H1 (cell line): ENCODE data around the gene TRIM67. TPM values are rescaled to one million over a fixed set of nuclear protein-coding genes. Genes with fewer than 3 reads are reported as not detected.

ENCODE experiments used
- CTCF ChIA-PET: fragments of 300-600 bp; sonication (Branson Sonifier 250); formaldehyde crosslinking; loops from one replicate; lab custom pipeline; 2021; ENCODE audit not compliant: partially characterized antibody; lab: Charles Lee
- POLR2A ChIA-PET: fragments of 300-600 bp; sonication (Branson Sonifier 250); formaldehyde crosslinking; loops from one replicate; lab custom pipeline; 2021; ENCODE audit warnings: inconsistent platforms; ENCODE audit not compliant: partially characterized antibody; lab: Charles Lee
- DNase-seq, 2 experiments: peaks; one replicate each; pipeline versions ENCODE4 v3.0.0 to v3.0.0-alpha.2; 2010 to 2022; ENCODE audit warnings: low spot score in 2 of 2, low read depth in 1 of 2, mixed read lengths in 1 of 2
- FAIRE-seq: peaks from 2 replicates; lab custom pipeline; 2011; peaks lifted over from hg19 to GRCh38; lab: Jason Lieb, UNC
- H2AFZ ChIP-seq: 2 replicates; pipeline ENCODE4 v1.8.1; 2012; ENCODE audit warnings: low read length, inconsistent platforms
- H2AK5ac ChIP-seq: 2 replicates; pipeline ENCODE4 v1.6.1; 2013; ENCODE audit warnings: low read depth, low read length
- H2BK120ac ChIP-seq: replicated peaks from 2 replicates; pipeline ENCODE3; 2013; ENCODE audit warnings: low read depth, low read length, inconsistent platforms
- H2BK12ac ChIP-seq: 2 replicates; pipeline ENCODE4 v1.6.1; 2013; ENCODE audit warnings: low read depth, low read length
- H2BK15ac ChIP-seq: 2 replicates; pipeline ENCODE4 v1.6.1; 2013; ENCODE audit warnings: low read length
- H2BK20ac ChIP-seq: 2 replicates; pipeline ENCODE4 v1.6.1; 2013; ENCODE audit warnings: low read length
- H2BK5ac ChIP-seq: 2 replicates; pipeline ENCODE4 v1.6.1; 2013; ENCODE audit warnings: low read depth, low read length
- H3K14ac ChIP-seq: 2 replicates; pipeline ENCODE4 v1.6.1; 2013; ENCODE audit warnings: inconsistent platforms; ENCODE audit not compliant: insufficient read length
- H3K18ac ChIP-seq: 2 replicates; pipeline ENCODE4 v1.6.1; 2013; ENCODE audit warnings: low read length; ENCODE audit errors: extremely low read depth
- H3K23ac ChIP-seq: 2 replicates; pipeline ENCODE4 v1.6.1; 2013; ENCODE audit warnings: inconsistent platforms; ENCODE audit not compliant: insufficient read length
- H3K23me2 ChIP-seq: 2 replicates; pipeline ENCODE4 v1.6.1; 2013; ENCODE audit warnings: low read depth, low read length
- H3K27ac ChIP-seq: 2 replicates; pipeline ENCODE4 v1.6.1; 2011; ENCODE audit warnings: low read depth, low read length, inconsistent platforms
- H3K27me3 ChIP-seq, 4 experiments: replicated peaks in 1 of 4; 1 replicate in 1 of 4; 2 replicates in 3 of 4; pipeline versions ENCODE4 v1.6.1 to v1.8.1; 2011 to 2013; ENCODE audit warnings: low read length in 3 of 4, mild to moderate bottlenecking in 3 of 4, inconsistent platforms in 2 of 4, mixed read lengths in 2 of 4, moderate library complexity in 1 of 4; ENCODE audit not compliant: control insufficient read depth in 3 of 4, insufficient read depth in 3 of 4; ENCODE audit errors: extremely low read depth in 1 of 4
- H3K36me3 ChIP-seq, 4 experiments: 2 replicates each; pipeline versions ENCODE4 v1.6.1 to v1.8.1; 2011 to 2013; ENCODE audit warnings: mild to moderate bottlenecking in 4 of 4, low read length in 3 of 4, moderate library complexity in 2 of 4, control low read depth in 1 of 4, inconsistent platforms in 1 of 4; ENCODE audit not compliant: insufficient read depth in 4 of 4, control insufficient read depth in 2 of 4
- H3K4ac ChIP-seq: replicated peaks from 2 replicates; pipeline ENCODE3; 2013; ENCODE audit warnings: low read length, low read depth, mixed read lengths, inconsistent platforms; ENCODE audit not compliant: insufficient read length
- H3K4me1 ChIP-seq, 4 experiments: replicated peaks in 1 of 4; 1 replicate in 1 of 4; 2 replicates in 3 of 4; pipeline versions ENCODE4 v1.6.1 to v1.8.1; 2011 to 2013; ENCODE audit warnings: low read length in 3 of 4, inconsistent platforms in 2 of 4, mixed read lengths in 1 of 4; ENCODE audit not compliant: insufficient read depth in 4 of 4, control insufficient read depth in 3 of 4
- H3K4me2 ChIP-seq, 2 experiments: 2 replicates each; pipeline versions ENCODE4 v1.6.1 to v1.8.1; 2011 to 2013; ENCODE audit warnings: low read depth in 2 of 2, low read length in 2 of 2, control low read depth in 1 of 2, inconsistent platforms in 1 of 2, mild to moderate bottlenecking in 1 of 2; ENCODE audit not compliant: insufficient read depth in 1 of 2
- H3K4me3 ChIP-seq, 4 experiments: fragments of 200-600, 300-600 bp in 1 of 4; sonication (generic), shearing (Covaris generic), sonication (Bioruptor Twin) in 1 of 4; 2 replicates each; pipeline versions ENCODE4 v1.5.1 to v1.8.1; 2011 to 2016; ENCODE audit warnings: low read length in 4 of 4, low read depth in 3 of 4, control low read depth in 2 of 4, inconsistent platforms in 2 of 4, mild to moderate bottlenecking in 2 of 4, mixed read lengths in 1 of 4, moderate library complexity in 1 of 4; ENCODE audit not compliant: insufficient read depth in 2 of 4; ENCODE audit errors: extremely low read depth in 1 of 4
- H3K56ac ChIP-seq: replicated peaks from 2 replicates; pipeline ENCODE3; 2013; ENCODE audit warnings: low read depth, mild to moderate bottlenecking, mixed read lengths, low read length, inconsistent platforms; ENCODE audit not compliant: insufficient read length
- H3K79me1 ChIP-seq: 2 replicates; pipeline ENCODE4 v1.6.1; 2013; ENCODE audit warnings: low read depth, low read length, control low read depth
- H3K79me2 ChIP-seq, 2 experiments: 2 replicates each; pipeline versions ENCODE4 v1.6.1 to v1.8.1; 2012 to 2013; ENCODE audit warnings: low read length in 2 of 2, mild to moderate bottlenecking in 2 of 2, inconsistent platforms in 1 of 2; ENCODE audit not compliant: insufficient read depth in 2 of 2, control insufficient read depth in 1 of 2
- H3K9ac ChIP-seq, 4 experiments: replicated peaks in 1 of 4; 1 replicate in 1 of 4; 2 replicates in 3 of 4; pipeline versions ENCODE4 v1.6.1 to v1.8.1; 2011 to 2013; ENCODE audit warnings: low read depth in 3 of 4, low read length in 3 of 4, control low read depth in 2 of 4, mild to moderate bottlenecking in 2 of 4, moderate library complexity in 2 of 4, inconsistent platforms in 1 of 4; ENCODE audit errors: extremely low read depth in 1 of 4
- H3K9me3 ChIP-seq, 2 experiments: 2 replicates each; pipeline versions ENCODE4 v1.6.1 to v1.8.1; 2012 to 2013; ENCODE audit warnings: mild to moderate bottlenecking in 2 of 2, moderate library complexity in 2 of 2, control low read depth in 1 of 2, inconsistent platforms in 1 of 2, low read depth in 1 of 2, low read length in 1 of 2, mixed read lengths in 1 of 2; ENCODE audit not compliant: insufficient read depth in 2 of 2
- H4K20me1 ChIP-seq, 2 experiments: replicated peaks in 1 of 2; 2 replicates each; pipeline versions ENCODE3 to v1.8.1; 2011 to 2013; ENCODE audit warnings: inconsistent platforms in 2 of 2, low read length in 2 of 2, mild to moderate bottlenecking in 1 of 2; ENCODE audit not compliant: insufficient read depth in 2 of 2, control insufficient read depth in 1 of 2
- H4K5ac ChIP-seq: 2 replicates; pipeline ENCODE4 v1.6.1; 2013; ENCODE audit warnings: low read length, low read depth, mixed read lengths, inconsistent platforms; ENCODE audit not compliant: insufficient read length
- H4K8ac ChIP-seq: 2 replicates; pipeline ENCODE4 v1.8.0; 2013; ENCODE audit warnings: mild to moderate bottlenecking, moderate library complexity, low read length, inconsistent platforms; ENCODE audit not compliant: insufficient read depth; ENCODE audit errors: extremely low read depth
- H4K91ac ChIP-seq: replicated peaks from 2 replicates; pipeline ENCODE3; 2013; ENCODE audit warnings: low read length, mixed read lengths, inconsistent platforms; ENCODE audit not compliant: insufficient read length
- BACH1 ChIP-seq: IDR thresholded peaks from 2 replicates; pipeline ENCODE4 v1.6.1; 2012; ENCODE audit warnings: low read length, improper control_type of control experiment
- BCL11A ChIP-seq, 2 experiments: IDR thresholded peaks; one replicate each; pipeline ENCODE4 v1.6.1; 2011; ENCODE audit warnings: low read depth in 2 of 2, low read length in 2 of 2, mild to moderate bottlenecking in 2 of 2
- E2F6 ChIP-seq: IDR thresholded peaks from 2 replicates; pipeline ENCODE4 v1.6.1; 2012; ENCODE audit warnings: inconsistent platforms
- HDAC6 ChIP-seq: IDR thresholded peaks from one replicate; pipeline ENCODE4 v1.7.1; 2012; ENCODE audit warnings: low read depth, mild to moderate bottlenecking, inconsistent platforms, low read length, moderate library complexity
- SRF ChIP-seq: IDR thresholded peaks from 2 replicates; pipeline ENCODE4 v1.6.1; 2011; ENCODE audit warnings: mild to moderate bottlenecking, low read depth, low read length, moderate library complexity
- WGBS, 2 experiments: shearing (Covaris generic) in 1 of 2; methylation state at CpG; one replicate each; pipeline versions ENCODE4 v1.1.6 to v1.1.7; 2013 to 2015; ENCODE audit warnings: low lambda C conversion rate in 2 of 2, mixed read lengths in 2 of 2, inconsistent platforms in 1 of 2, low coverage in 1 of 2, missing lambda C conversion rate in 1 of 2; ENCODE audit not compliant: insufficient replicate concordance in 2 of 2, insufficient coverage in 1 of 2, insufficient read length in 1 of 2; ENCODE audit errors: extremely low coverage in 1 of 2, missing lambda C conversion rate in 1 of 2; 5-methylcytosine and 5-hydroxymethylcytosine counted together
- polyA plus RNA-seq, 7 experiments: library from polyadenylated mRNA; depleted of rRNA in 3 of 7; stranded (reverse) in 5 of 7; unstranded in 2 of 7; fragments of >200 nt in 5 of 7; fragments of 200-250 nt in 2 of 7; gene quantifications; 1 replicate in 5 of 7; 2 replicates in 1 of 7; 4 replicates in 1 of 7; pipeline versions ENCODE4 v1.2.1 to v1.2.3, GENCODE V29; 2011 to 2013; ENCODE audit warnings: missing spikeins in 2 of 7, mixed read lengths in 2 of 7
- total RNA-seq: library from RNA; stranded (reverse); fragmentation: NEBNext Ultra II Directional; extraction: Animal tissue kit (Norgen Biotek cat#: 25700); gene quantifications from 2 replicates; pipeline ENCODE4 v1.2.1, GENCODE V29; 2021

The TRIM67 gene
- total and polyA plus RNA-seq, 2 of the 8 experiments (the other 6 are each of a cell fraction or from before 2014, with no cell fraction given): under 0.01 TPM; not detected in 1

- Histone ChIP-seq H4K8ac (no peak overlapping the region), H2BK20ac (no peak overlapping the region), H3K36me3 (peaks cover 0 to 2% (median 0%) of the 10 kb centered on the region in 4 experiments; a peak in 1 of 8 replicates), H4K20me1 (peaks cover 0 to 3% of the 10 kb centered on the region in 2 experiments), H2BK5ac (no peak overlapping the region), H3K4me3 (no peak overlapping the region), H3K23ac (no peak overlapping the region), H3K9me3 (peaks cover 5 to 7% of the 10 kb centered on the region in 2 experiments), H3K79me1 (no peaks in the 10 kb centered on the region), H4K91ac (no peak overlapping the region), H3K4ac (no peak overlapping the region), H3K4me2 (no peak overlapping the region), H3K79me2 (no peaks in the 10 kb centered on the region), H3K27ac (no peak overlapping the region), H3K4me1 (0 out of 7 replicates have a peak, but pooled peaks cover 0 to 2% (median 0%) of the 10 kb centered on the region in 4 experiments), H3K23me2 (peaks cover 7% of the 10 kb centered on the region; the same call in 1 of the 2 replicates), H3K14ac (no peak overlapping the region), H3K9ac (no peak overlapping the region), H2BK15ac (no peak overlapping the region), H2AK5ac (no peak overlapping the region), H2BK120ac (no peak overlapping the region), H4K5ac (no peak overlapping the region), H2BK12ac (no peak overlapping the region), H3K18ac (no peak overlapping the region), H3K56ac (no peak overlapping the region), H3K27me3 (peaks cover 25 to 37% (median 33%) of the 10 kb centered on the region in 4 experiments), H2AFZ (no peak overlapping the region)
- FAIRE-seq (no peak), DNase-seq (no peak)
- TF ChIP-seq BACH1: no peak
- no peak for TF ChIP-seq E2F6
- no peak for TF ChIP-seq SRF
- TF ChIP-seq HDAC6: no peak
- TF ChIP-seq BCL11A (IDR thresholded peaks at IDR 0.05; ENCODE audit: low read depth in 2 of 2, low read length in 2 of 2): no peak
- ChIA-PET POLR2A (no interaction called here), CTCF (no interaction called here)
- 81% methylated on average over 1 of the region's 1 CpG; no CpG with 5 or more reads in 1 of the 2 experiments for WGBS, 2 experiments
Observed at GRCh38 chr1:231157311-231157710, 4.5 kb upstream of the TRIM67 start.
